Measurements from ENCODE around the gene ADAMTS17.
"Not testable (repeated sequence)": the region's sequence is repeated elsewhere in the genome, so short reads cannot be mapped to it uniquely, and the experiment has no call there.

ADAMTS17 gene

DNA sequence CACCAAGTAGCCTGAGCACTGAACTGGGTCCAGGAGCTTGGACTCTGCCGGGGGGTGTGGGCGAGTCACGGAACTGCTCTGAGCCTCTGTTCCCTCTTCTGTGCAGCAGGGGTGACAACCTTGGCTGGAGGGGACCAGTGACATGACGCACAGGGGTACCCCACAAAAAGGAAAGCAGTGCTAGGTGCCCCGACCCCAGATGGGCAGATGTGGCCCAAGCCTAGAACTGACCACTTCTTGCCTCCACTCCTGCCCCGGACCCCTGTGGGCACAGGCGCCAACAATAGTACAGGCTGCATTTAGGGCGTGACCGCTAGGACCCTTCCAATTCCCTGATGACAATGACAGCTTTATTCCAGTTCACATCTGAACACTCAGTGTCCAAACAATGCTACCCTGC lies 352.7 kb downstream of the ADAMTS17 start:
- DNase-seq (ENCODE audit: low read depth): no peak

DNA sequence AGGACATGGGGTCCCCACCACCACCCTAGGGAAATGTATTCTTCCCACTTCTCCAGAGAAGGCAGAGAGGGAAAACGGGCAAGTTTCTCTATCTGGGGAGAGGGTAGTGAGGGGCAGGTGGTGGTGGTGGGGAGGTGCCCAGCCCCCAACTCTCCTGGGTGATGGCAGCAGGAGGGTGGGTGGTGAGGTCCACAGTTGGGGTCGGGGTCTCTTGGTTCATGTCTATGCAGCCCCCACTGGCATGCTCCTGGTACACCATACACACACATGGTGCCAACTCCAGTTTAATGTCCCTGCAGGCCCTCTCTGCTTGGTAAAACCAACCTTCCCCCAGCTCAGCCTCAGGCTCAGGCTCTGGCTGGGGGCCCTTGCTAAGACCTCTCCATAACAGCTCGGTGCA lies 354.1 kb downstream of the ADAMTS17 start:
- DNase-seq (ENCODE audit: low read depth): no peak

- no peak for DNase-seq (ENCODE audit: low read depth)
These were observed 354.7 kb downstream of the ADAMTS17 start for GRCh38 chr15:99987119-99987506.

- no peak for DNase-seq (ENCODE audit: low read depth)
These were observed 355.3 kb downstream of the ADAMTS17 start for GRCh38 chr15:99986297-99987118.

DNA sequence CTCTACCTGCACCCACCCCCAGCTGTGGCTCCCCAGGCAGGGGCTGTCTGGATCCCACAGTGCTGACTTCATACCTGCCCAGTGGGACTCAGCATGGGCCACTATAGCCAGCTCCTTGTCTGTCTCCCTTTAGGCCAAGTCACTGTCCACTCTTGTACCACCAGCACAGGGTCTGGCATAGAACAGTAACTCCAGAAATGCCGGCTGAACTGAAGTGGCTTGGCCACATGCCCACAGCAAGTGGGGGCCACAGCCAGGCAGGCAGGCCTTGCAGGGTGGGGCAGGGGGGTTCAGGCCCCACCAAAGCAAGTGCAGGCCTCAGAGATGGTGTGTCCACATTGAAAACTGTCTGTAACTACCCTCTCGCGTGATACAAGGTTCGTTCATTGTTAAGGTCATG lies 355.9 kb downstream of the ADAMTS17 start:
- DNase-seq (ENCODE audit: low read depth): no peak

DNA sequence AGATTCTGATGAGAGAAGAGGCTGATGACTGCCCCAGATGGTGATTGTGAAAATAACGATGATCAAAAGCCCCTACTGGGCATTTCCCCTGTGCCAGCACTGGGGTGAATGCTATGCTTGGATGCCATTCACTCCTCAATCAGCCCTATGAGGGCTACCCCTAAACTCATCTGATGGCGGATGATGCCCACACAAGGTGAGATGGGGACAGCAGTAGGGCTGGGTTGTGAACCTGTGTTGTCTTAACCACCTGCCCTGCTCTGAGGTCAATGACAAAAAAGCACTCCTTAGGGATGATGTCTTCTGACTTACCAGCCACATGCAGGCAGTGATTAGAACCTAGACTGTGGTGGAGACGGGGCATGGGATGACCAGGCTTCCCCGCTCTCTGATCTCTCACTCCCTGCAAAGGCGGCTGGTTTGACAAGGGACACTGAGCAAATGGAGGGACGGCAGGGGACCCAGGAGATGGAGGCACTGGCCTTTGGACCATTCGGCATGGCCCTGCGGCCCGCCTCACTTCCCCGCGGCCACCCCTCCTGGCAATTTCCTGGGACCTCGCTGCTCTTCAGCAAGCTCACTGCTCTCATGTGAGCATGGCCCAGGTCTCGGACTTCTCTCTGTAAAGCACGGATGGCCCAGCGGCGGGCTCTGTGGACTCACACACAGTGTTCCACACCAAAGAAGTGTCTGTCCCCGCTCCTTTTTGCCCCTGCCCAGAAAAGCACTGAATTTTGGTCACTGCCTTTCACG lies 357.1 kb downstream of the ADAMTS17 start:
- no peak for DNase-seq (ENCODE audit: low read depth)

DNA sequence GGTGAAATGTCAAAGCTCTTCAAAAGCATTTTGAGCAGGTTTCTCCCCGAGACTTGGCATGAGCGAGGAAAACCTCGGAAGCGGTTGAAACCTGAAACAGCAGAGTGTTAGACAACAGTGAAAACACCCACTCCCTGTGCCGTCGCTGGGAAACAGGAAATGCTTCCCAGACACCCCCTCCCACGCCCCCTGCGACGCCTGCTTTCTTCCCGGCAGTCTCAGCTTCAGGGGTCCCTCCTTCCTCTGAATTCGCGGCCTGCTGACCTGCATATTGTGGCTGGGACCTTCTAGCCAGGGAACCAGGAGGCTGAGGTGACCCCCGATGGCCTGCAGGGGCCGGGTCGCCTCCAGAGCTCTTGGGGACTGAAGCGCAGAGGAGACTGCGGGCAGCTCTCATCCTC lies 357.9 kb downstream of the ADAMTS17 start:
- no peak for DNase-seq (ENCODE audit: low read depth)

DNA sequence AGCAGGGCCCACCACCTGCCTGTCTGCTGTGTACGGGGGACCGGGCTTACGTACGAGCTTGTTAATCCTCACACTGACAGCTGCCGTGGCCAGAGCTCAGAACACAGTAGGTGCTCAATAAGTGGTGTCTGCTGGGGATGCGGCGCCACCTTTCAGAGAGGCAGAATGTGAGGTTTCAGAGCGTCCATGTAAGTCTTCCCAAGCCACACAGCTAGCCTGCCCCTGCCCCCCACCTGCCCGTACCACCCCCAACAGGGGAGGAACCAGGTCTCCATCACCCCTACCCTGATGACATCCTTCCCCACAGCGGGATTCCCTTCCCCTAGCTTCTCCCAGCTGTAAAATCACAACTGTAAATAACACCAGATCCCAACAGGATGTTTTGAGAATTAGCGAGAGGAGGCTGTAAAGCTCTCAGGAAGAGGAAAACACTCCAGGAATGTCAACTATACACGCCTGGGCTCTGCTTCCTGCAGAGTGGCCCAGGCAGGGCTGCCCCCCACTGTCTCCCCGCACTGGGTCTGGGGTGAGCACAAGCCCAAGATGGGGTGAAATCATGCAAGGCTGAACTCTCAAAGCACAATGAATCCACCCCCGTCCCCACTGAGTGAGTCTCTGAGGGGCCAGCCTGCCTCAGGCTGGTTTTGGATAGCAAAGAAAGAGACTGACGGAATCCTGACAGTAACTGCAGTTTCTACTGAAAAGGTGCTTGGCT lies 358.4 kb downstream of the ADAMTS17 start:
- DNase-seq (ENCODE audit: low read depth): no peak

GRCh38 chr15:99982662-99983061 lies 359.1 kb downstream of the ADAMTS17 start:
- no peak for DNase-seq (ENCODE audit: low read depth)

DNA sequence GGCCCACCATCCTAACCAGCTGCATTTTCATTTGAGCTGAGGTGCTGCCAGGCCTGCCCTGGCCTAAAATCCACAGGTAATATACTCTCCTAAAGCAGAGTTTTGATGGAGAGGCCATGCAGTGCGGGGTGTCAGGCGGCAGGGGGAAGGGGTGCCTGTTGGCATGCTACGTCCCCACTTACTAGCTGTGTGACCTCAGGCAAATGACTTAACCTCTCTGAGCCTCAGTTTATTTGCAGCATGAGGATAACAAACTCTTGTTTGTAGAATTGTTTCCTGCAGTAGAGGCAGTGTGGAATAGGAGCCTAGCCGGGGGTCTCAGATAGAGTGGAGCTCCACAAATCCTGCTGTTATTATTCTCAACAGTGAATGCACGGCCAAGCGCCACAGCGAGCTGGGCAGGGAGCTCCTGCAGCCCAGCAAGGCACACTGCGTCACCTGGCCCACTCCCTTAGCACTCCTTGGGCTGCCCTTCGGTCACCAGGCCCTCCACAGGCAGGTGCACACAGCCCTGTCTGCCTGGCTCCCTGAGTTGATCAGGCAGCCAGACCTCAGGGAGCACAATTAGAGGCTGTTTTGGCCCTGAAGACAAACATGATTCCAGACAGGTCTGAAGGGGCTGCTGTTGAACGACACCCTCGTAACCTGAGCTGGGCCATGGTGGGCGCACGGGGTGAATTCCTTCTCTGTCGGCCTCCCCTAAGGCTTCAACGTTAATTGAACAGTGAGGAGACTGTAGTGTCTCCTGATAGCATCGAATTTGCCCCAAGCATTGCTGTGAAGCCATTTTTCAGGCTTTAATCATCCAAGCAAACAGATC lies 359.7 kb downstream of the ADAMTS17 start:
- no peak for DNase-seq (ENCODE audit: low read depth)

DNA sequence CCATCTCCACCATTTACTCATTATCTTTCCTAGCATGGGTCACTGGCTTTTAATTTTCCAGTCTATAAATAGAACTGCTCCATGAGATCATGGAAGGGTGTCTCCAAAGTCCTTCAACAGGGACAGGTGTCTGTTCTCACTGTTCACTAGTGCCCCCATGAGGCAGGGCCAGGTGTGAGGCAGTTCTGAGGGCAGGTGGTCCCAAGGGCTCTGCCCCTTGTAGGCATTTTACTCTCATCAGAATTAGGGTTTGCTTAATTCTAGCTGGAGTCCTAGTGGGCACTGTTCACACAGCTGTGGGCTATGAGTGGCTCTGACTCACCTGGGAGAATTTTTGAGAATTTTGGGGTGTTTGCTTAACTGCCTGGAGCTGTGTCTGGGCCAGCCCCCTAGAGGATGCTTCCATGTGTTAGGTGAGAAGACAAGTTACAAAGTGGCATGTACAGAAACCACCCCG lies 360.6 kb downstream of the ADAMTS17 start:
- DNase-seq (ENCODE audit: low read depth): no peak

- DNase-seq (ENCODE audit: low read depth): no peak
These were observed 361.0 kb downstream of the ADAMTS17 start for GRCh38 chr15:99980752-99981151.

GRCh38 chr15:99979886-99980285 lies 361.9 kb downstream of the ADAMTS17 start:
- not testable (repeated sequence) for DNase-seq (ENCODE audit: low read depth)

- DNase-seq (ENCODE audit: low read depth): no peak
These were observed 362.4 kb downstream of the ADAMTS17 start for GRCh38 chr15:99979371-99979770.

DNA sequence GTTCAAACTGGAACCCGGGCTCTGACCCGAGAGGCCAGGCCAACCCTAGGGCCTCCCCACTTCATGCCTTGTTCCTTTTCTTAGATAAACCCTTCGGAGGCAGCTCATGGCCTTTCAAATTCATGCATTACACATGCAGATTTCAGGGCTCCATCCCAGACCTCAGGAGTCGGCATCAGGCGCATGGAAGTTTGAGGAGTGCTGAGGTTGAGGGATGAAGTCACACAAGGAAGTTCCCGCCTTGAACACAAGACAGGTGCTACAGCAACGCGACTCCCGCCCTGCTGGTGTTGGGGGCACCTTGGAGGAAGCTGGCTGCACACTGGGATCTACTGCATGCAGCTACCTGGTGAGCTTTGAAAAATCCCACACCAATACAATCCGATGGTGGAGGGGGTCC lies 363.3 kb downstream of the ADAMTS17 start:
- no peak for DNase-seq (ENCODE audit: low read depth)

DNA sequence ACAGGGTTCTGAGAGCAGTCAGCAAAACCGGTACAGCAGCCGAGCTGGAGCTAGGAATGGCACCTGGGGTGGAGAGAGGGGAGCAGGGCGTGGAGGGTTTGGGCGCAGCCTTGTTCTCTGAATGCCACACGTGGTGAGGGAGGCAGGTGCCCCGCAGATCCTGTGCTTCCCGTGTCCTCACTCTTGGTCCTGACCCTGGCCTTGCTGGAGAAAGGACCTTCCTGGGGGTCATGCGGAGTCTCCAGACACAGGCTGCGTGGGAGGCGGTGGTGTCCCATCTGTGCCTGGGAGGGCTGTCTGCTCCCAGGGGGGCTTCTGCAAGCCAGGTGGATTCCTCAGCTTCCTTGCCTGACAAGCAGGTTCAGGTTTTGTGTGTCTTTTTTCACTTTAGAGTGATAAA lies 363.8 kb downstream of the ADAMTS17 start:
- no peak for DNase-seq (ENCODE audit: low read depth)

- no peak for DNase-seq (ENCODE audit: low read depth)
These were observed 364.9 kb downstream of the ADAMTS17 start for GRCh38 chr15:99976811-99977271.

- no peak for DNase-seq (ENCODE audit: low read depth)
These were observed 365.8 kb downstream of the ADAMTS17 start for GRCh38 chr15:99976000-99976399.

GRCh38 chr15:99974246-99974645 lies 367.5 kb downstream of the ADAMTS17 start:
- no peak for DNase-seq (ENCODE audit: low read depth)

DNA sequence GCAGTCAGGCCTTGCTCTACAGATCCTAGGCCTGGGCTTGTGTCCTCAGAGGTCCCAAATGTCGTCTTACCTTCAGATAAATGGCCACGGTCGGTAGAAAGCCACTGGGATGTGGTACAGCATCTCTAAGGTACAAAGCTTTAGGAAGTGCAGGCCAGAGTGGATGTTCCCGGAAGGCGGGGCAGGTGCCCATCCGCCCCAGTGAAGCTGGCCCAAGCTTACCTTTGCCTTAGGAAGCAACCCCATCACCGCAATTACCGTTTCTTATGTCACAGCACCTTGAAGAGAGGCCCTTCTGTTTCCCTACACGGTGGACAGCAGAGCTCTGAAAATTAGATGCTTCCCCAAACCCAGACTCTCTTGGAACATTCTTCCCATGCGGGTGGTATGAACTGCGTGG lies 368.4 kb downstream of the ADAMTS17 start:
- DNase-seq (ENCODE audit: low read depth): no peak

GRCh38 chr15:99970891-99971430 lies 370.8 kb downstream of the ADAMTS17 start:
- no peak for DNase-seq (ENCODE audit: low read depth)
